Caco-2 (cell line): Measurements from ENCODE around the gene HPS1. TPM values are rescaled to one million over a fixed set of nuclear protein-coding genes. Genes with fewer than 3 reads are reported as not detected.

Experiments used
- BruUV-seq: library from RNA; stranded (reverse); fragments of 400-500 nt; replicated peaks from 2 replicates; lab custom pipeline; 2021; lab: Mats Ljungman, UMichigan
- CTCF ChIA-PET: fragments of 300-600 bp; sonication (Branson Sonifier 250); formaldehyde crosslinking; loops from one replicate; lab custom pipeline; 2022; ENCODE audit warnings: antibody characterized with exemption; lab: Charles Lee
- POLR2A ChIA-PET: fragments of 300-600 bp; sonication (Branson Sonifier 250); formaldehyde crosslinking; loops from one replicate; lab custom pipeline; 2022; ENCODE audit warnings: antibody characterized with exemption; lab: Charles Lee
- DNase-seq, 2 experiments: peaks; one replicate each; pipeline versions ENCODE4 v3.0.0 to v3.0.0-alpha.2; 2020 to 2022
- H3K27me3 ChIP-seq: replicated peaks from 2 replicates; pipeline ENCODE4 v1.6.0; 2011; ENCODE audit warnings: low read length; ENCODE audit not compliant: control insufficient read depth, insufficient read depth
- H3K36me3 ChIP-seq: 2 replicates; pipeline ENCODE4 v1.5.1; 2011; ENCODE audit warnings: low read length; ENCODE audit not compliant: control insufficient read depth, insufficient read depth
- H3K4me1 ChIP-seq: fragments of 250-450 bp; sonication (Bioruptor Pico); 2 replicates; pipeline ENCODE4 v1.5.1; 2020; ENCODE audit warnings: mild to moderate bottlenecking
- H3K4me3 ChIP-seq: 2 replicates; pipeline ENCODE4 v1.5.1; 2011; ENCODE audit warnings: low read depth, mild to moderate bottlenecking, control low read depth, low read length
- H3K9me3 ChIP-seq: fragments of 250-450 bp; sonication (Bioruptor Pico); 2 replicates; pipeline ENCODE4 v1.5.1; 2020; ENCODE audit warnings: mild to moderate bottlenecking, moderate library complexity
- H3K27ac Mint-ChIP-seq: one replicate; pipeline ENCODE4 v1.8.0; 2022; ENCODE audit warnings: mixed read lengths; ENCODE audit not compliant: unreplicated experiment
- H3K27me3 Mint-ChIP-seq: one replicate; pipeline ENCODE4 v1.8.0; 2022; ENCODE audit warnings: mixed read lengths; ENCODE audit not compliant: insufficient read depth, unreplicated experiment
- H3K36me3 Mint-ChIP-seq: one replicate; pipeline ENCODE4 v1.8.0; 2022; ENCODE audit warnings: mild to moderate bottlenecking, mixed read lengths; ENCODE audit not compliant: insufficient read depth, unreplicated experiment
- H3K4me1 Mint-ChIP-seq: one replicate; pipeline ENCODE4 v1.8.0; 2022; ENCODE audit warnings: low read depth, mixed read lengths; ENCODE audit not compliant: unreplicated experiment
- H3K4me3 Mint-ChIP-seq: one replicate; pipeline ENCODE4 v1.8.0; 2022; ENCODE audit warnings: mild to moderate bottlenecking, moderate library complexity, mixed read lengths; ENCODE audit not compliant: unreplicated experiment
- H3K9me3 Mint-ChIP-seq: one replicate; pipeline ENCODE4 v1.8.0; 2022; ENCODE audit warnings: mixed read lengths; ENCODE audit not compliant: unreplicated experiment
- CTCF ChIP-seq, 2 experiments: fragments of 200-600 bp in 1 of 2; IDR thresholded peaks; 1 replicate in 1 of 2; 2 replicates in 1 of 2; pipeline versions ENCODE4 v1.5.1 to v1.8.0; 2011 to 2022; ENCODE audit warnings: antibody characterized with exemption in 1 of 2, control low read depth in 1 of 2, inconsistent platforms in 1 of 2, low read depth in 1 of 2, low read length in 1 of 2, mild to moderate bottlenecking in 1 of 2, moderate library complexity in 1 of 2; ENCODE audit not compliant: insufficient read depth in 1 of 2, severe bottlenecking in 1 of 2, unreplicated experiment in 1 of 2
- intact Hi-C: fragments of 100-400 bp; cut with micrococcal nuclease; formaldehyde crosslinking; loops from one replicate; pipeline ENCODE4 v1.10.0; 2022; ENCODE audit not compliant: unreplicated experiment
- total RNA-seq: library from RNA; stranded (reverse); gene quantifications from 2 replicates; pipeline ENCODE4 v1.2.3, GENCODE V29; 2022

HPS1 gene
- total RNA-seq, 1 experiment from 2014 or later: 51.9 TPM

GRCh38 chr10:98396096-98397063 lies 50.4 kb downstream of the HPS1 start:
- no peak for TF ChIP-seq CTCF (IDR thresholded peaks at IDR 0.05; ENCODE audit: insufficient read depth in 1 of 2, low read depth in 1 of 2, low read length in 1 of 2, severe bottlenecking in 1 of 2, unreplicated experiment in 1 of 2)
- no peaks in the 10 kb centered on the region for H3K36me3 ChIP-seq
- CTCF ChIA-PET: no interaction called here
- H3K4me1 ChIP-seq: no peaks in the 10 kb centered on the region
- H3K9me3 ChIP-seq: no peaks in the 10 kb centered on the region
- no TSS peak for BruUV-seq
- no peaks in the 10 kb centered on the region for H3K36me3 Mint-ChIP-seq
- no peak for DNase-seq
- no peak overlapping the region for H3K27ac Mint-ChIP-seq
- no peak overlapping the region for H3K4me3 Mint-ChIP-seq
- no peaks in the 10 kb centered on the region for H3K4me1 Mint-ChIP-seq
- no peak overlapping the region for H3K4me3 ChIP-seq
- H3K9me3 Mint-ChIP-seq: no peaks in the 10 kb centered on the region
- intact Hi-C loops: no loop called here
- H3K27me3 ChIP-seq: no peaks in the 10 kb centered on the region; the same call in none of the 2 replicates
- POLR2A ChIA-PET: no interaction called here
- peaks cover 16% of the 10 kb centered on the region for H3K27me3 Mint-ChIP-seq

- no peaks in the 10 kb centered on the region for H3K4me1 ChIP-seq
- no peaks in the 10 kb centered on the region for H3K9me3 ChIP-seq
- H3K4me3 ChIP-seq: no peak overlapping the region
- no TSS peak for BruUV-seq
- no peaks in the 10 kb centered on the region for H3K36me3 ChIP-seq
- TF ChIP-seq CTCF (IDR thresholded peaks at IDR 0.05; ENCODE audit: insufficient read depth in 1 of 2, low read depth in 1 of 2, low read length in 1 of 2, severe bottlenecking in 1 of 2, unreplicated experiment in 1 of 2): no peak
- H3K9me3 Mint-ChIP-seq: no peaks in the 10 kb centered on the region
- H3K27me3 ChIP-seq: no peaks in the 10 kb centered on the region; the same call in none of the 2 replicates
- POLR2A ChIA-PET: no interaction called here
- intact Hi-C loops: no loop called here
- H3K4me3 Mint-ChIP-seq: no peak overlapping the region
- CTCF ChIA-PET: no interaction called here
- H3K4me1 Mint-ChIP-seq: no peaks in the 10 kb centered on the region
- no peaks in the 10 kb centered on the region for H3K36me3 Mint-ChIP-seq
- no peak for DNase-seq
- peaks cover 16% of the 10 kb centered on the region for H3K27me3 Mint-ChIP-seq
- no peak overlapping the region for H3K27ac Mint-ChIP-seq
Observed at GRCh38 chr10:98394851-98395440, 51.8 kb downstream of the HPS1 start.

GRCh38 chr10:98391578-98391991 lies 55.1 kb downstream of the HPS1 start:
- H3K9me3 ChIP-seq: no peaks in the 10 kb centered on the region
- peaks cover 19% of the 10 kb centered on the region for H3K27me3 Mint-ChIP-seq
- no peaks in the 10 kb centered on the region for H3K4me1 ChIP-seq
- DNase-seq: no peak
- ChIA-PET POLR2A (no interaction called here), CTCF (no interaction called here)
- no peaks in the 10 kb centered on the region for H3K9me3 Mint-ChIP-seq
- intact Hi-C loops: no loop called here
- H3K4me3 ChIP-seq: no peak overlapping the region
- H3K4me1 Mint-ChIP-seq: no peaks in the 10 kb centered on the region
- no peaks in the 10 kb centered on the region for H3K36me3 ChIP-seq
- no peak for TF ChIP-seq CTCF (IDR thresholded peaks at IDR 0.05; ENCODE audit: insufficient read depth in 1 of 2, low read depth in 1 of 2, low read length in 1 of 2, severe bottlenecking in 1 of 2, unreplicated experiment in 1 of 2)
- no peaks in the 10 kb centered on the region; the same call in none of the 2 replicates for H3K27me3 ChIP-seq
- H3K4me3 Mint-ChIP-seq: no peak overlapping the region
- H3K27ac Mint-ChIP-seq: no peak overlapping the region
- BruUV-seq: no TSS peak
- no peaks in the 10 kb centered on the region for H3K36me3 Mint-ChIP-seq
